ENCODE measurements around the gene SLC19A1. TPM values are rescaled to one million over a fixed set of nuclear protein-coding genes. Genes with fewer than 3 reads are reported as not detected.
A peak's percentile ranks its signal among the peaks of the same experiment; 100 is the strongest.
"Not testable (repeated sequence)": the region's sequence is repeated elsewhere in the genome, so short reads cannot be mapped to it uniquely, and the experiment has no call there.

SLC19A1 gene
- polyA plus RNA-seq, 4 donors: 12.6 to 20.8 (median 15.0) TPM

DNA sequence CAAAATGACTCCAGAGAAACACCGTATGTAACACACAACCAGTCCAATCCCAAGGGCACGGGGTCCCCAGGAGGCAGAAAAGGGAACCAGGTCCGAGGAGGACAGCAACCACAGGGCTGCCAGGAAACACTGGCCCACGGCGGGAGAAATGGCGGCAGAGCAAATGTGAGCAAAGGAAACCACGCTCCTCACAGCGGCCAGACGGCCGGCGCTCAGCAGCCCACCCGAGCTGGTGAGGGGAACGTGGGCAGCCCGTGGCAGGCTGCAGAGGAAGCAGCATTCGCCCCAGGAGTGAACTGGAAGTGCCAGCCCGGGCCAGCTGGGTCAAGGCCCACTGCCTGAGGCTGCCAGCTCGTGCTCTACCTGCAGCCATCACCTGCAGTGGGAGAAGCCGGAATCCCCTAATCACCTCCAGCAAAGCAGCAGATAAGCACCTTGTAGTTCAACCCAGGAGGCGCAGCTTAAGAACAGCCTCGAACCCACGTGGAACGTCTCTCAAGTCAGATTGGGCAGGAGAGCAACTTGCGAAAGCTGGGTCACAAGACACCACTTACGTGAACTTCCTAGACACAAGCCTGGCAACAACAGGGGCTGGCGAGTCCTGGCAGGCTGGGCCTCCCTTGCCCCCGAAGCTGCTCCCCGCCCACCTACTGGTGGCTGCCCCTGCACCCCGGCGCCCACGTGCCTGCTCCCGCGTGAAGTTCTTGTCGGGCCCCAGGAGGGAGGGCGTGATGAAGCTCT lies 6.7 kb downstream of the SLC19A1 start:
- peaks cover 2 to 82% (median 3%) of the 10 kb centered on the region in 3 donors for H3K36me3 ChIP-seq (ENCODE audit: control insufficient read depth in 3 of 3, insufficient read depth in 2 of 3, low read depth in 1 of 3, low read length in 3 of 3)
- WGBS, 3 donors: 75 to 83% (median 81%) methylated on average over 33 to 34 of the region's 34 CpGs
- no peak overlapping the region for H3K4me3 ChIP-seq (ENCODE audit: low read depth in 1 of 3, low read length in 3 of 3)
- H3K4me1 ChIP-seq (ENCODE audit: control insufficient read depth in 3 of 3, insufficient read depth in 2 of 3, low read depth in 1 of 3, low read length in 2 of 3): peaks cover 0 to 54% (median 3%) of the 10 kb centered on the region in 3 donors
- DNase-seq (peak in 1 of 2 donors; percentile 61), FAIRE-seq (no peak)
- H3K9me3 ChIP-seq (ENCODE audit: control insufficient read depth in 2 of 2, insufficient read depth in 1 of 2, low read depth in 1 of 2, low read length in 1 of 2): peaks cover 0 to 7% of the 10 kb centered on the region in 2 donors
- peak overlapping the region in 2 of 3 donors; percentile 65 to 82 for H3K27ac ChIP-seq (ENCODE audit: low read depth in 1 of 3, low read length in 2 of 3)
- H3K27me3 ChIP-seq (ENCODE audit: control insufficient read depth in 3 of 3, insufficient read depth in 3 of 3, low read length in 3 of 3): no peaks in the 10 kb centered on the region

GRCh38 chr21:45534636-45535331 lies 7.5 kb downstream of the SLC19A1 start:
- H3K4me3 ChIP-seq (ENCODE audit: low read depth in 1 of 3, low read length in 3 of 3): no peak overlapping the region
- WGBS, 3 donors: 41 to 72% (median 63%) methylated on average over 28 of the region's 28 CpGs

GRCh38 chr21:45533846-45534635 lies 8.2 kb downstream of the SLC19A1 start:
- Histone ChIP-seq H3K27me3 (ENCODE audit: control insufficient read depth in 3 of 3, insufficient read depth in 3 of 3, low read length in 3 of 3) (no peaks in the 10 kb centered on the region), H3K36me3 (ENCODE audit: control insufficient read depth in 3 of 3, insufficient read depth in 2 of 3, low read depth in 1 of 3, low read length in 3 of 3) (peaks cover 2 to 85% (median 4%) of the 10 kb centered on the region in 3 donors), H3K27ac (ENCODE audit: low read depth in 1 of 3, low read length in 2 of 3) (peak overlapping the region in 1 of 3 donors; percentile 82), H3K9me3 (ENCODE audit: control insufficient read depth in 2 of 2, insufficient read depth in 1 of 2, low read depth in 1 of 2, low read length in 1 of 2) (peaks cover 0 to 7% of the 10 kb centered on the region in 2 donors), H3K4me3 (ENCODE audit: low read depth in 1 of 3, low read length in 3 of 3) (no peak overlapping the region), H3K4me1 (ENCODE audit: control insufficient read depth in 3 of 3, insufficient read depth in 2 of 3, low read depth in 1 of 3, low read length in 2 of 3) (peaks cover 0 to 44% (median 3%) of the 10 kb centered on the region in 3 donors)
- FAIRE-seq: no peak
- DNase-seq: no peak
- 53 to 79% (median 68%) methylated on average over 18 to 20 of the region's 20 CpGs for WGBS, 3 donors

More at GRCh38 chr21:45534636-45535331, 7.5 kb downstream of the SLC19A1 start:
- Histone ChIP-seq H3K27me3 (ENCODE audit: control insufficient read depth in 3 of 3, insufficient read depth in 3 of 3, low read length in 3 of 3) (no peaks in the 10 kb centered on the region), H3K36me3 (ENCODE audit: control insufficient read depth in 3 of 3, insufficient read depth in 2 of 3, low read depth in 1 of 3, low read length in 3 of 3) (peaks cover 2 to 83% (median 4%) of the 10 kb centered on the region in 3 donors), H3K27ac (ENCODE audit: low read depth in 1 of 3, low read length in 2 of 3) (peak overlapping the region in 2 of 3 donors; percentile 65 to 82), H3K9me3 (ENCODE audit: control insufficient read depth in 2 of 2, insufficient read depth in 1 of 2, low read depth in 1 of 2, low read length in 1 of 2) (peaks cover 0 to 7% of the 10 kb centered on the region in 2 donors), H3K4me1 (ENCODE audit: control insufficient read depth in 3 of 3, insufficient read depth in 2 of 3, low read depth in 1 of 3, low read length in 2 of 3) (peaks cover 0 to 51% (median 3%) of the 10 kb centered on the region in 3 donors)
- FAIRE-seq (no peak), DNase-seq (peak; percentile 36 to 60)

- Histone ChIP-seq H3K36me3 (ENCODE audit: control insufficient read depth in 3 of 3, insufficient read depth in 2 of 3, low read depth in 1 of 3, low read length in 3 of 3) (peaks cover 2 to 87% (median 4%) of the 10 kb centered on the region in 3 donors), H3K4me3 (ENCODE audit: low read depth in 1 of 3, low read length in 3 of 3) (no peak overlapping the region), H3K27me3 (ENCODE audit: control insufficient read depth in 3 of 3, insufficient read depth in 3 of 3, low read length in 3 of 3) (no peaks in the 10 kb centered on the region), H3K9me3 (ENCODE audit: control insufficient read depth in 2 of 2, insufficient read depth in 1 of 2, low read depth in 1 of 2, low read length in 1 of 2) (peaks cover 0 to 3% of the 10 kb centered on the region in 2 donors), H3K4me1 (ENCODE audit: control insufficient read depth in 3 of 3, insufficient read depth in 2 of 3, low read depth in 1 of 3, low read length in 2 of 3) (peaks cover 0 to 38% (median 3%) of the 10 kb centered on the region in 3 donors), H3K27ac (ENCODE audit: low read depth in 1 of 3, low read length in 2 of 3) (peak overlapping the region; percentile 33 to 82 (median 45))
- 32 to 67% (median 41%) methylated on average over 10 to 12 of the region's 12 CpGs for WGBS, 3 donors
- FAIRE-seq (no peak), DNase-seq (peak; percentile 36 to 91)
Observed at GRCh38 chr21:45533361-45533845, 8.8 kb downstream of the SLC19A1 start.

- 22 to 48% (median 33%) methylated on average over 5 to 7 of the region's 7 CpGs for WGBS, 3 donors
- peaks cover 0 to 33% (median 3%) of the 10 kb centered on the region in 3 donors for H3K4me1 ChIP-seq (ENCODE audit: control insufficient read depth in 3 of 3, insufficient read depth in 2 of 3, low read depth in 1 of 3, low read length in 2 of 3)
- no peaks in the 10 kb centered on the region for H3K27me3 ChIP-seq (ENCODE audit: control insufficient read depth in 3 of 3, insufficient read depth in 3 of 3, low read length in 3 of 3)
- FAIRE-seq (no peak), DNase-seq (no peak)
- H3K36me3 ChIP-seq (ENCODE audit: control insufficient read depth in 3 of 3, insufficient read depth in 2 of 3, low read depth in 1 of 3, low read length in 3 of 3): peaks cover 2 to 86% (median 4%) of the 10 kb centered on the region in 3 donors
- H3K9me3 ChIP-seq (ENCODE audit: control insufficient read depth in 2 of 2, insufficient read depth in 1 of 2, low read depth in 1 of 2, low read length in 1 of 2): no peaks in the 10 kb centered on the region
- no peak overlapping the region for H3K4me3 ChIP-seq (ENCODE audit: low read depth in 1 of 3, low read length in 3 of 3)
- peak overlapping the region; percentile 33 to 84 (median 45) for H3K27ac ChIP-seq (ENCODE audit: low read depth in 1 of 3, low read length in 2 of 3)
Observed at GRCh38 chr21:45532826-45533360, 9.3 kb downstream of the SLC19A1 start.

- Histone ChIP-seq H3K36me3 (ENCODE audit: control insufficient read depth in 3 of 3, insufficient read depth in 2 of 3, low read depth in 1 of 3, low read length in 3 of 3) (peaks cover 2 to 87% (median 4%) of the 10 kb centered on the region in 3 donors), H3K9me3 (ENCODE audit: control insufficient read depth in 2 of 2, insufficient read depth in 1 of 2, low read depth in 1 of 2, low read length in 1 of 2) (no peaks in the 10 kb centered on the region), H3K4me3 (ENCODE audit: low read depth in 1 of 3, low read length in 3 of 3) (no peak overlapping the region), H3K27ac (ENCODE audit: low read depth in 1 of 3, low read length in 2 of 3) (no peak overlapping the region), H3K27me3 (ENCODE audit: control insufficient read depth in 3 of 3, insufficient read depth in 3 of 3, low read length in 3 of 3) (no peaks in the 10 kb centered on the region), H3K4me1 (ENCODE audit: control insufficient read depth in 3 of 3, insufficient read depth in 2 of 3, low read depth in 1 of 3, low read length in 2 of 3) (peaks cover 0 to 31% (median 3%) of the 10 kb centered on the region in 3 donors)
- WGBS, 3 donors: 96 to 99% (median 98%) methylated on average over 73 to 76 of the region's 76 CpGs
- DNase-seq: no peak
- FAIRE-seq: no peak
Observed at GRCh38 chr21:45531393-45532215, 10.6 kb downstream of the SLC19A1 start.

DNA sequence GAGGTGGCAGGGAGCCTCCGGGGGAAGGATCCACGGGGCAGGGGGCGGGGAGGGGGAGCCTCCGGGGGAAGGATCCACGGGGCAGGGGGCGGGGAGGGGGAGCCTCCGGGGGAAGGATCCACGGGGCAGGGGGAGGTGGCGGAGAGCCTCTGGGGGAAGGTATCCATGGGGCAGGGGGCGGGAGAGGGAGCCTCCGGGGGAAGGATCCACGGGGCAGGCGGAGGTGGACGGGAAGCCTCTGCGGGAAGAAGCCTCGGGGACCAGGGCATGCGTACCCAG lies 11.2 kb downstream of the SLC19A1 start:
- WGBS, 3 donors: 95 to 98% (median 98%) methylated on average over 15 to 17 of the region's 17 CpGs
- Histone ChIP-seq H3K36me3 (ENCODE audit: control insufficient read depth in 3 of 3, insufficient read depth in 2 of 3, low read depth in 1 of 3, low read length in 3 of 3) (peaks cover 2 to 87% (median 4%) of the 10 kb centered on the region in 3 donors), H3K4me1 (ENCODE audit: control insufficient read depth in 3 of 3, insufficient read depth in 2 of 3, low read depth in 1 of 3, low read length in 2 of 3) (peaks cover 0 to 31% (median 3%) of the 10 kb centered on the region in 3 donors)
- H3K27me3 ChIP-seq (ENCODE audit: control insufficient read depth in 3 of 3, insufficient read depth in 3 of 3, low read length in 3 of 3); H3K9me3 ChIP-seq (ENCODE audit: control insufficient read depth in 2 of 2, insufficient read depth in 1 of 2, low read depth in 1 of 2, low read length in 1 of 2); DNase-seq; H3K4me3 ChIP-seq (ENCODE audit: low read depth in 1 of 3, low read length in 3 of 3); H3K27ac ChIP-seq (ENCODE audit: low read depth in 1 of 3, low read length in 2 of 3); FAIRE-seq: not testable (repeated sequence)
